Dermis microvascular lymphatic vessel endothelial cell (primary cell): Measurements from ENCODE around the gene AGGF1. TPM values are rescaled to one million over a fixed set of nuclear protein-coding genes. Genes with fewer than 3 reads are reported as not detected.
A peak's percentile ranks its signal among the peaks of the same experiment; 100 is the strongest.
"Not testable (repeated sequence)": the region's sequence is repeated elsewhere in the genome, so short reads cannot be mapped to it uniquely, and the experiment has no call there.

Experiments used
- DNase-seq, 2 donors: peaks; one replicate each; pipeline versions ENCODE4 v3.0.0 to v3.0.0-alpha.2; 2010; ENCODE audit warnings: low read depth in 2 of 2
- total RNA-seq: library from RNA; depleted of rRNA; stranded (reverse); fragments of >200 nt; gene quantifications from 2 replicates; pipeline ENCODE4 v1.2.1, GENCODE V29; 2014

The AGGF1 gene
- total RNA-seq, 1 donor from 2014 or later, result 13.6 TPM

GRCh38 chr5:77086368-77086688 is 56.1 kb downstream of the AGGF1 start:
- DNase-seq, result no peak

- DNase-seq, result peak; percentile 43 to 73
These were observed 56.7 kb downstream of the AGGF1 start, which contains the start of gene ZBED3 for GRCh38 chr5:77086689-77087483. Gene ZBED3, minus strand, starts transcription at chr5:77087285. Its CDS starts 9,407 bp downstream, at chr5:77077878.

- DNase-seq, result peak in 1 of 2 donors; percentile 10
These were observed 57.5 kb downstream of the AGGF1 start for GRCh38 chr5:77087484-77088261.

DNA sequence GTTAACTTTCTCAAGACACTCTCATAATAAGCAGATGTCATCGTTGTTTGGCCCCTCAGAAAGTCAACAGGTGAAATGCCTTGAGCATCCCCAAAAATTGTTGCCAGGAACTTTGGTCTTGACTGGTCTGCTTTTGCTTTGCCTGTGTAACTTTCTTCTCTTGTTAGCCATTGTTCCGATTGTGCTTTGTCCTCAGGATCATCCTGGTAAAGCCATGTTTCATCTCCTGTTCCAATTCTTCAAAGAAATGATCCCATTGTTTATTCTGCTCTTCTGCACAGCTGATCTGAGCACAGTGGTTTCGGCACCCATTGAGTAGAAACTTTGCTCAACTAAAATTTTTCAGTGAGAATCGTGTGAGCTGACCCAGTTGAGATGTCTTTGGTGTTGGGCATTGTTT is 65.0 kb downstream of the AGGF1 start:
- DNase-seq, result no peak

- no peak for DNase-seq
These were observed 71.1 kb downstream of the AGGF1 start for GRCh38 chr5:77101298-77101697.

DNA sequence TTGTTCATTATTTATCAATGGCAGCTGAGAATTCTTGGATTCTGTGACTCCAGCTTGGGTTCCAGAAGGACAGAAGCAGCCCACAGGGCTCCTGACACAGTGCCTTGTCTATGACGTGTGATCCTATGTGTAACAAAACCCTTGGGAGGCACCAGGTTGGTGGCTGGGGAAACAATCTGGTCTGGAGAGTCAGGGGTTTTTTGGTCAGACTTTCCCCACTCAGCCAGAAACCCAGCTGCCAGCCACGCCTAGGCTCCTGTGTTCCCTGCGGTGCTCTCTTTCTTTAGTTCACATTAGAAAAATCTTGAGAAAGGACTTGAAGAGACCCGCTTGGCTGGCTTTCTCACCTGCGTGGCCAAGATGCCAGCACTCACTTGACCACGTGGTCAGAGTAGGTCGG is 72.3 kb downstream of the AGGF1 start:
- no peak for DNase-seq

GRCh38 chr5:77103457-77103856 is 73.3 kb downstream of the AGGF1 start:
- DNase-seq, result no peak

DNA sequence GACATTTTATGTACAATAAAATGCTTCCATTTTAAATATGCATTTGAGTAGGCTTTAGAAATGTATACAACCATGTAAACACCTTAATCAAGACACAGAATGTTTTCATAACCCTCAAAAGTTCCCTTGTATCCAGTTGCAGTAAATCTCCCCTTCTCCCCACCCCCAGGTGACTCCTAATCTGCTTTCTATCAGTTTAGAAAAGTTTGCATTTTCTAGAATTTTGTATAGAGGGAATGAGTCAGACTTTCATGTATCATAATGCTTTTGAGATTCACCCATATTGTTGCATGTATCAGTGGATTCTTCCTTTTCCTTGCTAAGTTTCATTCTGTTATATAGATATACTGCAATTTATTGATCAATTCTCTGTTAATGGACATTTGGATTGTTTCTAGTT is 74.6 kb downstream of the AGGF1 start:
- no peak for DNase-seq

DNA sequence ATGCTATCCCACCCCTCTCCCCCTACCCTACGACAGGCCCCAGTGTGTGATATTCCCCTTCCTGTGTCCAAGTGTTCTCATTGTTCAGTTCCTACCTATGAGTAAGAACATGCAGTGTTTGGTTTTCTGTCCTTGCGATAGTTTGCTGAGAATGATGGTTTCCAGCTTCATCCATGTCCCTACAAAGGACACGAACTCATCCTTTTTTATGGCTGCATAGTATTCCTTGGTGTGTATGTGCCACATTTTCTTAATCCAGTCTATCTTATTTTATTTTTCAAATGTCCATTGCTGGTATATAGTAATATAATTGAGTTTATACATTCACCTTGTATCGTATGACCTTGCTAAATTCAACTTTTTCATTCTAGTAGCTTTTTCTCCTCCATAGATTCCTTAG is 76.8 kb downstream of the AGGF1 start:
- not testable (repeated sequence) for DNase-seq

Other genes with a start within 250 kb of the AGGF1 start
- gene F2RL1, start 211.4 kb upstream of the AGGF1 start, total RNA-seq, result 61.2 and 98.1 TPM in 2 replicates
- gene S100Z, start 180.4 kb upstream of the AGGF1 start, total RNA-seq, result not detected in 2 replicates
- 0.25 TPM in 1 of 2 replicates, not detected in the other for gene CRHBP, start 77.4 kb upstream of the AGGF1 start, total RNA-seq
- gene ZBED3, start 56.9 kb downstream of the AGGF1 start, total RNA-seq, result 1.0 and 1.6 TPM in 2 replicates
- under 0.01 TPM in 1 of 2 replicates, not detected in the other for gene PDE8B, start 180.3 kb downstream of the AGGF1 start, total RNA-seq